GM12878 (cell line): ENCODE measurements around the gene ARMC2. TPM values are rescaled to one million over a fixed set of nuclear protein-coding genes. Genes with fewer than 3 reads are reported as not detected.

Experiments used
- ATAC-seq: fragments of 200-7000 bp; cut with Tn5 transposase; 3 replicates; pipeline ENCODE4 v1.9.1; 2020; ENCODE audit warnings: mild to moderate bottlenecking, moderate library complexity
- BruUV-seq: library from RNA; stranded (reverse); fragments of 400-500 nt; replicated peaks from 2 replicates; lab custom pipeline; 2021; lab: Mats Ljungman, UMichigan
- CTCF ChIA-PET: fragments of 300-600 bp; sonication (Branson Sonifier 250); formaldehyde crosslinking; extraction: SDS; loops from one replicate; lab custom pipeline; 2021; ENCODE audit warnings: inconsistent platforms; lab: Yijun Ruan, JAX
- POLR2A ChIA-PET: fragments of 350-600 bp; formaldehyde crosslinking; extraction: SDS; loops from one replicate; lab custom pipeline; 2021; ENCODE audit warnings: inconsistent platforms; lab: Charles Lee
- RAD21 ChIA-PET: fragments of 300-600 bp; sonication (Branson Sonifier 250); formaldehyde crosslinking; loops from one replicate; lab custom pipeline; 2023; ENCODE audit warnings: antibody characterized with exemption; ENCODE audit not compliant: unreplicated experiment; lab: Charles Lee
- SMC1A ChIA-PET: fragments of 300-600 bp; sonication (Branson Sonifier 250); formaldehyde crosslinking; loops from one replicate; lab custom pipeline; 2023; ENCODE audit not compliant: unreplicated experiment, uncharacterized antibody; lab: Charles Lee
- DNase-seq: peaks from one replicate; pipeline ENCODE4 v3.0.0-alpha.2; 2011; ENCODE audit warnings: low read depth, low spot score
- FAIRE-seq: peaks from 3 replicates; lab custom pipeline; 2011; peaks lifted over from hg19 to GRCh38; lab: Jason Lieb, UNC
- H2AFZ ChIP-seq: 2 replicates; pipeline ENCODE4 v1.6.0; 2011; ENCODE audit warnings: low read depth, low read length, control low read depth; ENCODE audit not compliant: control insufficient read depth
- H3K27ac ChIP-seq: 2 replicates; pipeline ENCODE4 v1.5.1; 2011; ENCODE audit warnings: control low read depth; ENCODE audit not compliant: control insufficient read depth, insufficient read depth
- H3K27me3 ChIP-seq, 2 experiments: replicated peaks in 1 of 2; 2 replicates each; pipeline versions ENCODE4 v1.6.0 to v1.6.1; 2011; ENCODE audit warnings: low read length in 1 of 2; ENCODE audit not compliant: control insufficient read depth in 2 of 2, insufficient read depth in 2 of 2
- H3K36me3 ChIP-seq, 2 experiments: 2 replicates each; pipeline ENCODE4 v1.5.1; 2011; ENCODE audit warnings: low read length in 1 of 2; ENCODE audit not compliant: control insufficient read depth in 2 of 2, insufficient read depth in 2 of 2
- H3K4me1 ChIP-seq: 2 replicates; pipeline ENCODE4 v1.6.1; 2011; ENCODE audit warnings: mild to moderate bottlenecking, low read length, moderate library complexity, mixed read lengths; ENCODE audit not compliant: control insufficient read depth, insufficient read depth
- H3K4me2 ChIP-seq: 2 replicates; pipeline ENCODE4 v1.6.0; 2011; ENCODE audit warnings: control low read depth; ENCODE audit not compliant: control insufficient read depth, insufficient read depth
- H3K4me3 ChIP-seq: fragments of 200-600 bp; sonication (generic); 2 replicates; pipeline ENCODE4 v1.5.1; 2016
- H3K79me2 ChIP-seq: 2 replicates; pipeline ENCODE4 v1.6.0; 2011; ENCODE audit warnings: low read length; ENCODE audit not compliant: control insufficient read depth, insufficient read depth
- H3K9ac ChIP-seq: 2 replicates; pipeline ENCODE4 v1.8.0; 2011; ENCODE audit warnings: low read length, control low read depth, mixed read lengths; ENCODE audit not compliant: control insufficient read depth, insufficient read depth
- H3K9me3 ChIP-seq: replicated peaks from 3 replicates; pipeline ENCODE4 v1.5.1; 2011; ENCODE audit warnings: mild to moderate bottlenecking, low read length; ENCODE audit not compliant: control insufficient read depth, insufficient read depth
- H4K20me1 ChIP-seq: 2 replicates; pipeline ENCODE4 v1.6.0; 2011; ENCODE audit not compliant: control insufficient read depth, insufficient read depth
- ASH2L ChIP-seq: fragments of 300-600, 200-600 bp; sonication (generic); IDR thresholded peaks from 2 replicates; pipeline ENCODE4 v1.6.1; 2017; ENCODE audit warnings: low read depth, mild to moderate bottlenecking, borderline replicate concordance
- DPF2 ChIP-seq: fragments of 450-650 bp; IDR thresholded peaks from 2 replicates; pipeline ENCODE4 v1.6.1; 2017; ENCODE audit warnings: mild to moderate bottlenecking
- EGR1 ChIP-seq, 2 experiments: IDR thresholded peaks; 1 replicate in 1 of 2; 2 replicates in 1 of 2; pipeline ENCODE4 v1.6.1; 2011 to 2012; ENCODE audit warnings: low read depth in 2 of 2, low read length in 2 of 2, borderline replicate concordance in 1 of 2, mild to moderate bottlenecking in 1 of 2, moderate library complexity in 1 of 2
- POLR2AphosphoS5 ChIP-seq: IDR thresholded peaks from 2 replicates; pipeline ENCODE4 v1.6.1; 2011; ENCODE audit warnings: mild to moderate bottlenecking, low read length, inconsistent platforms
- SMAD1 ChIP-seq: fragments of 450-650 bp; IDR thresholded peaks from 2 replicates; pipeline ENCODE4 v1.6.1; 2018; ENCODE audit warnings: mild to moderate bottlenecking, low read depth; ENCODE audit not compliant: partially characterized antibody
- SREBF2 ChIP-seq: IDR thresholded peaks from 2 replicates; pipeline ENCODE4 v1.6.1; 2012; ENCODE audit warnings: mild to moderate bottlenecking, low read length
- ZNF592 ChIP-seq: fragments of 450-650 bp; IDR thresholded peaks from 2 replicates; pipeline ENCODE4 v1.6.1; 2017; ENCODE audit warnings: mild to moderate bottlenecking, moderate library complexity
- WGBS: methylation state at CpG from one replicate; pipeline ENCODE4 v1.1.6; 2016; ENCODE audit warnings: low lambda C conversion rate; ENCODE audit not compliant: insufficient replicate concordance, insufficient coverage; ENCODE audit errors: missing lambda C conversion rate; 5-methylcytosine and 5-hydroxymethylcytosine counted together
- in situ Hi-C: fragments of 300-500 bp; cut with MboI; formaldehyde crosslinking; loops from 9 replicates; pipeline ENCODE4 v1.14.3; 2018; ENCODE audit warnings: mixed read lengths
- intact Hi-C: fragments of 100-400 bp; cut with micrococcal nuclease; formaldehyde crosslinking; loops from one replicate; pipeline ENCODE4 v1.14.2; 2022; ENCODE audit not compliant: unreplicated experiment
- polyA plus RNA-seq, 11 experiments: library from polyadenylated mRNA; depleted of rRNA in 4 of 11; unstranded in 6 of 11; stranded (reverse) in 5 of 11; fragments of >200 nt; fragmentation: Nextera tagmentation in 4 of 11; fragmentation: Illumina TruSeq in 1 of 11; extraction: Ambion mirVana in 4 of 11; extraction: Trizol in 1 of 11; gene quantifications; 1 replicate in 1 of 11; 2 replicates in 10 of 11; pipeline versions ENCODE4 v1.2.1 to v1.2.3, GENCODE V29; 2011 to 2016; ENCODE audit warnings: inconsistent platforms in 2 of 11, missing spikeins in 2 of 11, low read depth in 1 of 11
- total RNA-seq, 4 experiments: library from RNA; depleted of rRNA in 3 of 4; stranded (reverse); fragments of >200 nt in 3 of 4; fragmentation: Illumina TruSeq in 1 of 4; extraction: Trizol in 1 of 4; gene quantifications; 2 replicates each; pipeline versions ENCODE4 v1.2.1 to v1.2.3, GENCODE V29; 2013 to 2021

Gene ARMC2
- total and polyA plus RNA-seq, 10 of the 15 experiments (the other 5 are each of a cell fraction or from before 2014, with no cell fraction given): 0.06 to 0.33 (median 0.21) TPM; not detected in 5

GRCh38 chr6:108822401-108822800 is 25.8 kb upstream of the ARMC2 start:
- in situ Hi-C loops: no loop called here
- intact Hi-C loops: no loop called here

More at GRCh38 chr6:108822401-108822800, 25.8 kb upstream of the ARMC2 start:
- SMC1A ChIA-PET: interaction anchor here (1.1 kb wide), 1 partner anchor 282 kb away, joined by 5 read pairs; no protein-coding TSS in a partner anchor
- no peaks in the 10 kb centered on the region for H3K27me3 ChIP-seq
- DNase-seq (no peak), ATAC-seq (no peak)
- WGBS: 90% methylated on average over 4 of the region's 4 CpGs
- POLR2A ChIA-PET: no interaction called here
- peaks cover 5% of the 10 kb centered on the region; the same call in 2 of the 3 replicates for H3K9me3 ChIP-seq
- H4K20me1 ChIP-seq: no peaks in the 10 kb centered on the region; the same call in 1 of the 2 replicates
- no peak overlapping the region for H3K4me2 ChIP-seq
- H2AFZ ChIP-seq: no peak overlapping the region
- H3K4me1 ChIP-seq: no peaks in the 10 kb centered on the region
- no peak overlapping the region for H3K27ac ChIP-seq
- no peak for TF ChIP-seq SMAD1
- TF ChIP-seq EGR1 (IDR thresholded peaks at IDR 0.05; ENCODE audit: borderline replicate concordance in 1 of 2, low read depth in 2 of 2, low read length in 2 of 2): no peak
- TF ChIP-seq POLR2AphosphoS5: no peak
- TF ChIP-seq SREBF2: no peak
- TF ChIP-seq ASH2L: no peak
- no peak for TF ChIP-seq ZNF592
- TF ChIP-seq DPF2: no peak
- TF ChIP-seq, all 136 proteins: peak for 0
- no peak for FAIRE-seq
- H3K36me3 ChIP-seq: no peaks in the 10 kb centered on the region
- no TSS peak for BruUV-seq
- no peak overlapping the region for H3K9ac ChIP-seq
- H3K4me3 ChIP-seq: no peak overlapping the region
- CTCF ChIA-PET: no interaction called here
- H3K79me2 ChIP-seq: no peaks in the 10 kb centered on the region
- RAD21 ChIA-PET: no interaction called here
